GM12878 (cell line): ENCODE data around the gene OR2H1. TPM values are rescaled to one million over a fixed set of nuclear protein-coding genes. Genes with fewer than 3 reads are reported as not detected.

Experiments
- ATAC-seq: fragments of 200-7000 bp; cut with Tn5 transposase; 3 replicates; pipeline ENCODE4 v1.9.1; 2020; ENCODE audit warnings: mild to moderate bottlenecking, moderate library complexity
- BruUV-seq: library from RNA; stranded (reverse); fragments of 400-500 nt; replicated peaks from 2 replicates; lab custom pipeline; 2021; lab: Mats Ljungman, UMichigan
- CTCF ChIA-PET: fragments of 300-600 bp; sonication (Branson Sonifier 250); formaldehyde crosslinking; extraction: SDS; loops from one replicate; lab custom pipeline; 2021; ENCODE audit warnings: inconsistent platforms; lab: Yijun Ruan, JAX
- POLR2A ChIA-PET: fragments of 350-600 bp; formaldehyde crosslinking; extraction: SDS; loops from one replicate; lab custom pipeline; 2021; ENCODE audit warnings: inconsistent platforms; lab: Charles Lee
- RAD21 ChIA-PET: fragments of 300-600 bp; sonication (Branson Sonifier 250); formaldehyde crosslinking; loops from one replicate; lab custom pipeline; 2023; ENCODE audit warnings: antibody characterized with exemption; ENCODE audit not compliant: unreplicated experiment; lab: Charles Lee
- SMC1A ChIA-PET: fragments of 300-600 bp; sonication (Branson Sonifier 250); formaldehyde crosslinking; loops from one replicate; lab custom pipeline; 2023; ENCODE audit not compliant: unreplicated experiment, uncharacterized antibody; lab: Charles Lee
- DNase-seq: peaks from one replicate; pipeline ENCODE4 v3.0.0-alpha.2; 2011; ENCODE audit warnings: low read depth, low spot score
- FAIRE-seq: peaks from 3 replicates; lab custom pipeline; 2011; peaks lifted over from hg19 to GRCh38; lab: Jason Lieb, UNC
- H2AFZ ChIP-seq: 2 replicates; pipeline ENCODE4 v1.6.0; 2011; ENCODE audit warnings: low read depth, low read length, control low read depth; ENCODE audit not compliant: control insufficient read depth
- H3K27ac ChIP-seq: 2 replicates; pipeline ENCODE4 v1.5.1; 2011; ENCODE audit warnings: control low read depth; ENCODE audit not compliant: control insufficient read depth, insufficient read depth
- H3K27me3 ChIP-seq, 2 experiments: replicated peaks in 1 of 2; 2 replicates each; pipeline versions ENCODE4 v1.6.0 to v1.6.1; 2011; ENCODE audit warnings: low read length in 1 of 2; ENCODE audit not compliant: control insufficient read depth in 2 of 2, insufficient read depth in 2 of 2
- H3K36me3 ChIP-seq, 2 experiments: 2 replicates each; pipeline ENCODE4 v1.5.1; 2011; ENCODE audit warnings: low read length in 1 of 2; ENCODE audit not compliant: control insufficient read depth in 2 of 2, insufficient read depth in 2 of 2
- H3K4me1 ChIP-seq: 2 replicates; pipeline ENCODE4 v1.6.1; 2011; ENCODE audit warnings: mild to moderate bottlenecking, low read length, moderate library complexity, mixed read lengths; ENCODE audit not compliant: control insufficient read depth, insufficient read depth
- H3K4me2 ChIP-seq: 2 replicates; pipeline ENCODE4 v1.6.0; 2011; ENCODE audit warnings: control low read depth; ENCODE audit not compliant: control insufficient read depth, insufficient read depth
- H3K4me3 ChIP-seq: fragments of 200-600 bp; sonication (generic); 2 replicates; pipeline ENCODE4 v1.5.1; 2016
- H3K79me2 ChIP-seq: 2 replicates; pipeline ENCODE4 v1.6.0; 2011; ENCODE audit warnings: low read length; ENCODE audit not compliant: control insufficient read depth, insufficient read depth
- H3K9ac ChIP-seq: 2 replicates; pipeline ENCODE4 v1.8.0; 2011; ENCODE audit warnings: low read length, control low read depth, mixed read lengths; ENCODE audit not compliant: control insufficient read depth, insufficient read depth
- H3K9me3 ChIP-seq: replicated peaks from 3 replicates; pipeline ENCODE4 v1.5.1; 2011; ENCODE audit warnings: mild to moderate bottlenecking, low read length; ENCODE audit not compliant: control insufficient read depth, insufficient read depth
- H4K20me1 ChIP-seq: 2 replicates; pipeline ENCODE4 v1.6.0; 2011; ENCODE audit not compliant: control insufficient read depth, insufficient read depth
- BMI1 ChIP-seq: fragments of 450-650 bp; IDR thresholded peaks from 2 replicates; pipeline ENCODE4 v1.6.1; 2016; ENCODE audit warnings: mild to moderate bottlenecking, moderate library complexity, borderline replicate concordance
- CBFB ChIP-seq: IDR thresholded peaks from 2 replicates; pipeline ENCODE4 v1.6.1; 2016; ENCODE audit warnings: antibody characterized with exemption, low read depth
- ELK1 ChIP-seq: IDR thresholded peaks from 2 replicates; pipeline ENCODE4 v1.6.1; 2012; ENCODE audit warnings: low read depth, low read length, improper control_type of control experiment
- IKZF1 ChIP-seq: fragments of 450-650 bp; conservative IDR thresholded peaks from 2 replicates; pipeline ENCODE4 v1.6.1; 2017; ENCODE audit warnings: antibody characterized with exemption, mild to moderate bottlenecking
- MTA2 ChIP-seq: fragments of 450-650 bp; IDR thresholded peaks from 2 replicates; pipeline ENCODE4 v1.6.1; 2016; ENCODE audit warnings: low read depth, mild to moderate bottlenecking, moderate library complexity
- NFYA ChIP-seq: IDR thresholded peaks from 2 replicates; pipeline ENCODE4 v1.6.1; 2011; ENCODE audit warnings: low read depth, mild to moderate bottlenecking, low read length, improper control_type of control experiment, borderline replicate concordance
- RB1 ChIP-seq: fragments of 450-650 bp; formaldehyde crosslinking; IDR thresholded peaks from 2 replicates; pipeline ENCODE4 v1.6.1; 2017; ENCODE audit warnings: mild to moderate bottlenecking, borderline replicate concordance
- RELB ChIP-seq: fragments of 450-650 bp; IDR thresholded peaks from 2 replicates; pipeline ENCODE4 v1.6.1; 2017; ENCODE audit warnings: low read depth, mild to moderate bottlenecking, moderate library complexity
- RUNX3 ChIP-seq: IDR thresholded peaks from 2 replicates; pipeline ENCODE4 v1.6.1; 2012; ENCODE audit warnings: low read length, inconsistent platforms
- SREBF2 ChIP-seq: IDR thresholded peaks from 2 replicates; pipeline ENCODE4 v1.6.1; 2012; ENCODE audit warnings: mild to moderate bottlenecking, low read length
- STAT1 ChIP-seq: fragments of 450-650 bp; conservative IDR thresholded peaks from 2 replicates; pipeline ENCODE4 v1.6.1; 2014; ENCODE audit warnings: antibody characterized with exemption, mild to moderate bottlenecking
- STAT3 ChIP-seq: IDR thresholded peaks from 2 replicates; pipeline ENCODE4 v1.6.1; 2011; ENCODE audit warnings: low read depth, low read length, improper control_type of control experiment
- TCF7 ChIP-seq: IDR thresholded peaks from 2 replicates; pipeline ENCODE4 v1.6.1; 2014; ENCODE audit warnings: antibody characterized with exemption, borderline replicate concordance
- USF1 ChIP-seq: IDR thresholded peaks from 2 replicates; pipeline ENCODE4 v1.6.1; 2011; ENCODE audit warnings: borderline replicate concordance, low read depth, mild to moderate bottlenecking, moderate library complexity, mixed read lengths, low read length; ENCODE audit not compliant: insufficient read depth; ENCODE audit errors: extremely low read length
- USF2 ChIP-seq: IDR thresholded peaks from 2 replicates; pipeline ENCODE4 v1.6.1; 2011; ENCODE audit warnings: low read depth, low read length, improper control_type of control experiment, borderline replicate concordance
- YBX1 ChIP-seq: fragments of 450-650 bp; IDR thresholded peaks from 2 replicates; pipeline ENCODE4 v1.6.1; 2016; ENCODE audit warnings: antibody characterized with exemption
- ZBED1 ChIP-seq: IDR thresholded peaks from 2 replicates; pipeline ENCODE4 v1.6.1; 2016; ENCODE audit warnings: borderline replicate concordance
- ZNF24 ChIP-seq: fragments of 450-650 bp; IDR thresholded peaks from 2 replicates; pipeline ENCODE4 v1.6.1; 2017; ENCODE audit warnings: antibody characterized with exemption, mild to moderate bottlenecking
- WGBS: methylation state at CpG from one replicate; pipeline ENCODE4 v1.1.6; 2016; ENCODE audit warnings: low lambda C conversion rate; ENCODE audit not compliant: insufficient replicate concordance, insufficient coverage; ENCODE audit errors: missing lambda C conversion rate; 5-methylcytosine and 5-hydroxymethylcytosine counted together
- in situ Hi-C: fragments of 300-500 bp; cut with MboI; formaldehyde crosslinking; loops from 9 replicates; pipeline ENCODE4 v1.14.3; 2018; ENCODE audit warnings: mixed read lengths
- intact Hi-C: fragments of 100-400 bp; cut with micrococcal nuclease; formaldehyde crosslinking; loops from one replicate; pipeline ENCODE4 v1.14.2; 2022; ENCODE audit not compliant: unreplicated experiment
- polyA plus RNA-seq, 11 experiments: library from polyadenylated mRNA; depleted of rRNA in 4 of 11; unstranded in 6 of 11; stranded (reverse) in 5 of 11; fragments of >200 nt; fragmentation: Nextera tagmentation in 4 of 11; fragmentation: Illumina TruSeq in 1 of 11; extraction: Ambion mirVana in 4 of 11; extraction: Trizol in 1 of 11; gene quantifications; 1 replicate in 1 of 11; 2 replicates in 10 of 11; pipeline versions ENCODE4 v1.2.1 to v1.2.3, GENCODE V29; 2011 to 2016; ENCODE audit warnings: inconsistent platforms in 2 of 11, missing spikeins in 2 of 11, low read depth in 1 of 11
- total RNA-seq, 4 experiments: library from RNA; depleted of rRNA in 3 of 4; stranded (reverse); fragments of >200 nt in 3 of 4; fragmentation: Illumina TruSeq in 1 of 4; extraction: Trizol in 1 of 4; gene quantifications; 2 replicates each; pipeline versions ENCODE4 v1.2.1 to v1.2.3, GENCODE V29; 2013 to 2021

The OR2H1 gene
- total and polyA plus RNA-seq, 10 of the 15 experiments (the other 5 are each of a cell fraction or from before 2014, with no cell fraction given): not detected

GRCh38 chr6:29478740-29479139, 21.8 kb downstream of the OR2H1 start:
- ChIA-PET CTCF (no interaction called here), RAD21 (no interaction called here), SMC1A (no interaction called here)
- in situ Hi-C loops: no loop called here
- Histone ChIP-seq H3K36me3 (no peaks in the 10 kb centered on the region), H3K4me2 (no peak overlapping the region), H3K9me3 (no peaks in the 10 kb centered on the region), H2AFZ (no peak overlapping the region), H3K4me1 (no peaks in the 10 kb centered on the region), H3K79me2 (no peaks in the 10 kb centered on the region), H3K27ac (no peak overlapping the region), H4K20me1 (no peaks in the 10 kb centered on the region), H3K9ac (no peak overlapping the region)
- DNase-seq (no peak), FAIRE-seq (no peak)
- no TSS peak for BruUV-seq
- 38% methylated on average over 5 of the region's 5 CpGs for WGBS
- intact Hi-C loops: no loop called here
- no peak for TF ChIP-seq USF2
- no peak for TF ChIP-seq STAT3
- no peak for TF ChIP-seq SREBF2
- no peak for TF ChIP-seq ELK1
- no peak for TF ChIP-seq RB1
- no peak for TF ChIP-seq RELB
- no peak for TF ChIP-seq CBFB
- TF ChIP-seq BMI1: no peak
- TF ChIP-seq MTA2: no peak
- TF ChIP-seq NFYA: no peak
- TF ChIP-seq IKZF1: no peak
- no peak for TF ChIP-seq USF1
- TF ChIP-seq ZNF24: no peak
- no peak for TF ChIP-seq ZBED1
- no peak for TF ChIP-seq YBX1
- TF ChIP-seq STAT1: no peak
- no peak for TF ChIP-seq RUNX3
- no peak for TF ChIP-seq TCF7
- TF ChIP-seq, all 136 proteins: peak for 0
- H3K27me3 ChIP-seq: 0 out of 4 replicates have a peak, but pooled peaks cover 0 to 2% of the 10 kb centered on the region in 2 experiments
- POLR2A ChIA-PET: no interaction called here
- ATAC-seq: no peak
- H3K4me3 ChIP-seq: no peak overlapping the region
